K562 (cell line): ENCODE data around the gene PTH1R.

Experiments used
- BMI1 ChIP-seq: fragments of 150-350 bp; IDR thresholded peaks from 2 replicates; pipeline ENCODE4 v1.6.1; 2014; ENCODE audit warnings: low read length
- CEBPB ChIP-seq: fragments of 450-650 bp; IDR thresholded peaks from 2 replicates; pipeline ENCODE4 v1.6.1; 2016; ENCODE audit warnings: missing genetic modification characterization, missing compliant biosample characterization
- FOXA1 ChIP-seq: fragments of 450-650 bp; IDR thresholded peaks from 2 replicates; pipeline ENCODE4 v1.6.1; 2016; ENCODE audit warnings: mild to moderate bottlenecking, borderline replicate concordance
- FOXK2 ChIP-seq, 2 experiments: fragments of 450-650 bp; IDR thresholded peaks in 1 of 2; conservative IDR thresholded peaks in 1 of 2; 2 replicates each; pipeline ENCODE4 v1.6.1; 2016; ENCODE audit warnings: low read depth in 2 of 2, mild to moderate bottlenecking in 1 of 2
- HMG20A ChIP-seq: fragments of 450-650 bp; formaldehyde crosslinking; conservative IDR thresholded peaks from 2 replicates; pipeline ENCODE4 v1.4.0; 2020; ENCODE audit warnings: mild to moderate bottlenecking, mixed read lengths
- MYC ChIP-seq, 2 experiments: fragments of 250-450 bp in 1 of 2; sonication (Bioruptor Pico) in 1 of 2; IDR thresholded peaks; 2 replicates each; pipeline versions ENCODE4 v1.5.1 to v1.6.1; 2012 to 2021; ENCODE audit warnings: low read depth in 2 of 2, borderline replicate concordance in 1 of 2, improper control_type of control experiment in 1 of 2, low read length in 1 of 2, mild to moderate bottlenecking in 1 of 2, moderate library complexity in 1 of 2
- PURB ChIP-seq: sonication (generic); formaldehyde crosslinking; IDR thresholded peaks from 2 replicates; pipeline ENCODE4 v1.9.0; 2021; ENCODE audit warnings: low read depth, mild to moderate bottlenecking, missing genetic modification reagents
- TBL1XR1 ChIP-seq, 2 experiments: IDR thresholded peaks; 2 replicates each; pipeline ENCODE4 v1.6.1; 2012; ENCODE audit warnings: improper control_type of control experiment in 2 of 2, low read length in 2 of 2, mild to moderate bottlenecking in 1 of 2
- USF2 ChIP-seq: sonication (generic); formaldehyde crosslinking; IDR thresholded peaks from 2 replicates; pipeline ENCODE4 v1.5.0; 2020; ENCODE audit warnings: missing genetic modification reagents
- ZKSCAN3 ChIP-seq: fragments of 250-450 bp; sonication (Bioruptor Pico); IDR thresholded peaks from 2 replicates; pipeline ENCODE4 v1.4.0; 2020

DNA sequence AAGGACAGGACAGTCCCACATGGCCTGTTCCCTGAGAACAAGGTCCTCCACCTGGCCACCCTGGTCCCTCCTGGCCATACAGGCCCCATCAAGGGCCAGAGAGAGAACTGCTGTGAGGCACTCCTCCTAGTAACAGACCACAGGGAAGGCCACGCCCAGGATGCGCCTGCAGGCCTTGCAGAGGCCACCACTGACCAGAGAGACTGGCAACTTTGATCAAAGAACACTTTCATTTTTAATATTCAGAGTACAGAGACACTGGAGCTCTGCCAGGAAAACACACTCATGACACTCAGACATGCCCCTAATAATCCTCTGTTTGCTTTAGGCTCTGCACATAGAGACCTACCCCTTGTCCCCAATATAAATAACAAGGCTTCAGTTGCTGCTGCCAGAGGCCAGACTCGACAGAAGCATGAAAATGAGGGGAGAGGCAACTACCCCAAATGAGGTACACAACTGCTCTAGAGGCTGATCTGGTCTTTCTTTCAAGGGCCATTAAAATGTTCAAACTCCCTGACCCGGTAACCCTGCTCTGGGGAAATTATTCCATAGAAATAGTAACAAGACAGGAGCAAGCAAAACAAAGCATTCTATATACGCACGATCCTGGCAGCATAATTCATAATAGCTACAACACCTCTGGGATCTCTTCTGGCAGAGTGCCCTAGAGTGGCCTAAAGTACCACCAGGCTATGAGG, 54.3 kb downstream of the PTH1R start:
- TF ChIP-seq FOXA1 (no peak), HMG20A (CRISPR knock-in tag) (no peak), ZKSCAN3 (CRISPR knock-in tag) (no peak), PURB (CRISPR knock-in tag) (no peak), MYC (IDR thresholded peaks at IDR 0.05; ENCODE audit: low read depth, low read length) (no peak), MYC (CRISPR knock-in tag; IDR thresholded peaks at IDR 0.05; ENCODE audit: borderline replicate concordance, low read depth) (no peak), USF2 (CRISPR knock-in tag) (no peak), BMI1 (no peak), CEBPB (no peak), FOXK2 (conservative IDR thresholded peaks at IDR 0.05 in 1 of 2, IDR thresholded peaks at IDR 0.05 in 1 of 2; ENCODE audit: low read depth in 2 of 2) (no peak), TBL1XR1 (IDR thresholded peaks at IDR 0.05; ENCODE audit: low read length in 2 of 2) (no peak)
